ENCODE measurements around the gene ASIC3. TPM values are rescaled to one million over a fixed set of nuclear protein-coding genes. Genes with fewer than 3 reads are reported as not detected.

The ASIC3 gene
- total and polyA plus RNA-seq, 4 donors = 0.37 to 3.9 (median 2.4) TPM

DNA sequence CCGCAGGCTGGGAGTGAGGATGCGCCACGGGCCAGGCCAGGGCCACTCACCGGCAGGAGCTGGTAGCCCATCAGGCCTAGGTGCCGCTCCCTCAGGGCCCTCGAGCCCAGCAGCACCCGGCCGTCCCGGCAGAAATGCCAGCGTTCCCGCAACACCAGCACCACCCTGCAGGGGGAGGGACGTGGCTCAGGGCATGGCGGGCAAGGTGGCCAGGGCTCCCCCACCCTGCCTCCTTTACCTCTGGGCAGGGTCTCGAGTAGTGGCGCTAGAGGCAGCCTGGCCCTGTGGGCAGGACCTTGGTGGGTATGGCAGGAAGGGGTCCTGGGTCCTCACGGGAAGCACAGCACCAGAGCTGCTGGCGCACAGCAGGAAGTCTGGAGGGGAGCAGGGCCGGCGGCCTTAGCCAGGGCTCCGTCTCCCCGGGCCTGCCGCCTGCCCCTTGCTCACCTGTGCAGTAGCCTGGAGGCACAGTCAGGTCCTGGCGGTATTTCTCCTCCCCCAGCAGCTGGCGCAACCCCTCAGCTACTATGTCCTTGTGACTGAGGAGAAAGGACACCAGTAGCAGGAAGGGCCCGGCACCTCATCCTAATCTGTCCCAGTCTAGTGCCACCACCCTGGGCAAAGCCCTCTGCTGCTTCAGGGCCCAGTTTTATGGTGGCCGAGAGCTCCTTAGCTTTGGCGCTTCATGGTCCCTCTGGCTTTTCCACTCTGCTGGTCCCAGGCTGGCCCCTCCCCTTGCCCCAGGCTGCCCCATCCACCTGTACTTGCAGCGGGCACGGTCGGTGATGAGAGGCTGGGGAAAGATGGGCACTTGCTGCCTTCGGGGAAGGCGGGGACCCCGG, 28.8 kb downstream of the ASIC3 start:
- no peak overlapping the region for H3K27ac ChIP-seq (ENCODE audit: low read depth in 1 of 2, low read length in 1 of 2)
- peaks cover 4 to 31% (median 19%) of the 10 kb centered on the region in 5 donors for H3K4me1 ChIP-seq (ENCODE audit: control insufficient read depth in 5 of 5, insufficient read depth in 5 of 5, low read length in 5 of 5)
- DNase-seq (no peak), ATAC-seq (ENCODE audit: insufficient read depth, low FRiP score) (no peak)
- TF ChIP-seq, protein P1, sequence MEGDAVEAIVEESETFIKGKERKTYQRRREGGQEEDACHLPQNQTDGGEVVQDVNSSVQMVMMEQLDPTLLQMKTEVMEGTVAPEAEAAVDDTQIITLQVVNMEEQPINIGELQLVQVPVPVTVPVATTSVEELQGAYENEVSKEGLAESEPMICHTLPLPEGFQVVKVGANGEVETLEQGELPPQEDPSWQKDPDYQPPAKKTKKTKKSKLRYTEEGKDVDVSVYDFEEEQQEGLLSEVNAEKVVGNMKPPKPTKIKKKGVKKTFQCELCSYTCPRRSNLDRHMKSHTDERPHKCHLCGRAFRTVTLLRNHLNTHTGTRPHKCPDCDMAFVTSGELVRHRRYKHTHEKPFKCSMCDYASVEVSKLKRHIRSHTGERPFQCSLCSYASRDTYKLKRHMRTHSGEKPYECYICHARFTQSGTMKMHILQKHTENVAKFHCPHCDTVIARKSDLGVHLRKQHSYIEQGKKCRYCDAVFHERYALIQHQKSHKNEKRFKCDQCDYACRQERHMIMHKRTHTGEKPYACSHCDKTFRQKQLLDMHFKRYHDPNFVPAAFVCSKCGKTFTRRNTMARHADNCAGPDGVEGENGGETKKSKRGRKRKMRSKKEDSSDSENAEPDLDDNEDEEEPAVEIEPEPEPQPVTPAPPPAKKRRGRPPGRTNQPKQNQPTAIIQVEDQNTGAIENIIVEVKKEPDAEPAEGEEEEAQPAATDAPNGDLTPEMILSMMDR (IDR thresholded peaks at IDR 0.05; ENCODE audit: control extremely low read depth, extremely low read depth) = no peak
- H3K27me3 ChIP-seq (ENCODE audit: control insufficient read depth in 3 of 3, insufficient read depth in 3 of 3, low read length in 2 of 3) = no peaks in the 10 kb centered on the region
- 81 to 84% methylated on average over 32 to 33 of the region's 33 CpGs for WGBS, 2 donors
- peaks cover 17 to 36% (median 24%) of the 10 kb centered on the region in 4 donors for H3K36me3 ChIP-seq (ENCODE audit: control insufficient read depth in 4 of 4, insufficient read depth in 4 of 4, low read length in 4 of 4)
- no peak overlapping the region for H3K4me3 ChIP-seq
- no peak overlapping the region for H3K9ac ChIP-seq (ENCODE audit: insufficient read depth in 1 of 2, low read length in 2 of 2)
- H3K9me3 ChIP-seq (ENCODE audit: control insufficient read depth in 4 of 4, insufficient read depth in 3 of 4, low read length in 3 of 4) = no peaks in the 10 kb centered on the region

DNA sequence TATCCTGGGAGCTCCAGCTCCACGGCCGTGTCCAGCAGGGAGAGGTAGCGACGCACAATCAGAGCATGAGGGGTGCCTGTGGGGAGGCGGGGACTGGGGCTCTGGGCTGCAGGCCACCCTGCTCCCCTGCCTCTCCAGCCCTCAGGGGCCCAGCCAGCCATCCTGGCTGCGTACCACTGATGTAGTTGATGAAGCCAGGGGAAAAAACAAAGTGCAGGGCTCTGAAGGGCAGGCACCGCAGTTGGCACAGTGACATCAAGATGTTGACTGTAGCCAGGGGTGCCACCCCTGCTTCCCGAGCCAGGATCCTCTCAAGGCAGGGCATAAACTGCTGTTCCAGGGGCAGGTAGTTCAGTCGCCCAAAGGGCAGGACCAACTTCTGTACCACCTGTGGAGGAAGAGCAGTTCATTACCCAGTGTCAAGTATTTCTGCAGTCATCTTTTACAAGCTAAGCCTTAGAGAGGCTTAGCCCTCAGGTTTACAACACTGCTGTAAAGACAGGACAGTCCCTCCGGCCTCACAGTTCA, 29.4 kb downstream of the ASIC3 start:
- WGBS, 2 donors = 81 to 87% methylated on average over 10 of the region's 10 CpGs
- ATAC-seq (ENCODE audit: insufficient read depth, low FRiP score) (no peak), DNase-seq (no peak)
- H3K27me3 ChIP-seq (ENCODE audit: control insufficient read depth in 3 of 3, insufficient read depth in 3 of 3, low read length in 2 of 3) = no peaks in the 10 kb centered on the region
- TF ChIP-seq, protein P1 (IDR thresholded peaks at IDR 0.05; ENCODE audit: control extremely low read depth, extremely low read depth) = no peak
- H3K9ac ChIP-seq (ENCODE audit: insufficient read depth in 1 of 2, low read length in 2 of 2) = no peak overlapping the region
- peaks cover 17 to 36% (median 24%) of the 10 kb centered on the region in 4 donors for H3K36me3 ChIP-seq (ENCODE audit: control insufficient read depth in 4 of 4, insufficient read depth in 4 of 4, low read length in 4 of 4)
- no peak overlapping the region for H3K4me3 ChIP-seq
- no peak overlapping the region for H3K27ac ChIP-seq (ENCODE audit: low read depth in 1 of 2, low read length in 1 of 2)
- peaks cover 4 to 38% (median 23%) of the 10 kb centered on the region in 5 donors for H3K4me1 ChIP-seq (ENCODE audit: control insufficient read depth in 5 of 5, insufficient read depth in 5 of 5, low read length in 5 of 5)
- no peaks in the 10 kb centered on the region for H3K9me3 ChIP-seq (ENCODE audit: control insufficient read depth in 4 of 4, insufficient read depth in 3 of 4, low read length in 3 of 4)

DNA sequence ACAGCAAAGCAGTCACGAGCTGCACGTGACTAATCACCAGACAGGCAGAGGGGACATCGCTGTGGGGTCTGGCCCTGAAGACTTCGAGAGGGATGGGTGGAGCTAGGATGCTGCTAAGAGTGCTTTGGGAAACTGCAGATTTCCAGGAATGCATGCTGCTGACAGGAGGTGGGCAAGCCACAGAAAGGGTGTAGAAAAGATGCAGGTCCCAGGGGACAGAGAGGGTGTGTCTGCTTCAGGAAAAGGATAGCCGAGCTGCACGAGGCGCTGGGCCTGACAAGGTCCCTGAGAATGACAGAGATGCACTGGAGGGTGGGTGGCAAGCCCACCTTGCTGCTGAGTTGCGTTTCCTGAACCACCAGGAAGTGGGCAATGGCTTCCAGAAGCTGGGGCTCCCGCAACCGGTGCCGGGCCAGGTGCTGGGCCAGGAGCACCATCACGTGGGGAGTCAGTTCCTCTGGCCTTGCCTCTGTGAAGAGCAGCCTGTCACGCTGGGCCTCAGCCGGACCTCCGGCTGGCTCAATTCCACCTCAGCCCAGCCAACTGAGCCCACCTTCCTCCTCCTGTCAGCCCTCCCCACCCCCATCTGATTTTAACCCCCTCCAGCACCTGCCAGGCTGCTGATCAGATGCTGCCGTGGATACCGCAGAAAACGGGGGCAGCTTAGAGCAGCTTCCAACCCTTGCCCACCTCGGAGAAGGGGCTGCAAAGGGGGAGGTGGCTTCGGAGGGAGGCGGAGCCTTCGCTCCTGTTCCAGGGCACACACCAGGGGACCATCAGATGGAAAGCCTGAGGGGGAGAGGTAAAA, 30.1 kb downstream of the ASIC3 start:
- WGBS, 2 donors = 61% methylated on average over 22 of the region's 22 CpGs
- no peak overlapping the region for H3K4me3 ChIP-seq
- no peaks in the 10 kb centered on the region for H3K27me3 ChIP-seq (ENCODE audit: control insufficient read depth in 3 of 3, insufficient read depth in 3 of 3, low read length in 2 of 3)
- peaks cover 17 to 32% (median 24%) of the 10 kb centered on the region in 4 donors for H3K36me3 ChIP-seq (ENCODE audit: control insufficient read depth in 4 of 4, insufficient read depth in 4 of 4, low read length in 4 of 4)
- TF ChIP-seq, protein P1 (IDR thresholded peaks at IDR 0.05; ENCODE audit: control extremely low read depth, extremely low read depth) = no peak
- DNase-seq (no peak), ATAC-seq (ENCODE audit: insufficient read depth, low FRiP score) (no peak)
- H3K9ac ChIP-seq (ENCODE audit: insufficient read depth in 1 of 2, low read length in 2 of 2) = no peak overlapping the region
- peaks cover 4 to 39% (median 23%) of the 10 kb centered on the region in 5 donors for H3K4me1 ChIP-seq (ENCODE audit: control insufficient read depth in 5 of 5, insufficient read depth in 5 of 5, low read length in 5 of 5)
- no peak overlapping the region for H3K27ac ChIP-seq (ENCODE audit: low read depth in 1 of 2, low read length in 1 of 2)
- H3K9me3 ChIP-seq (ENCODE audit: control insufficient read depth in 4 of 4, insufficient read depth in 3 of 4, low read length in 3 of 4) = no peaks in the 10 kb centered on the region

All from lung (tissue), 12 donors.